ENCODE measurements around the gene BCL11B.

Gene BCL11B

GRCh38 chr14:99147366-99147740 is 124.6 kb downstream of the BCL11B start (continued):
- TF ChIP-seq PATZ1 (CRISPR knock-in tag; IDR thresholded peaks at IDR 0.05; ENCODE audit: borderline replicate concordance) (no peak), ZFP30 (CRISPR knock-in tag; IDR thresholded peaks at IDR 0.05) (no peak), ZFP3 (CRISPR knock-in tag; IDR thresholded peaks at IDR 0.05) (no peak), ESRRG (CRISPR knock-in tag; IDR thresholded peaks at IDR 0.05) (no peak), ZC3H10 (CRISPR knock-in tag; IDR thresholded peaks at IDR 0.05) (no peak), CSRNP3 (CRISPR knock-in tag; IDR thresholded peaks at IDR 0.05) (no peak), CSDC2 (CRISPR knock-in tag; IDR thresholded peaks at IDR 0.05) (no peak), ISL1 (CRISPR knock-in tag; IDR thresholded peaks at IDR 0.05) (no peak), PPARA (CRISPR knock-in tag; IDR thresholded peaks at IDR 0.05; ENCODE audit: borderline replicate concordance) (no peak), BACH2 (CRISPR knock-in tag; IDR thresholded peaks at IDR 0.05; ENCODE audit: borderline replicate concordance) (no peak), ZNF70 (CRISPR knock-in tag; IDR thresholded peaks at IDR 0.05) (no peak)

- no peak for ATAC-seq
- no peak for TF ChIP-seq PATZ1 (CRISPR knock-in tag; IDR thresholded peaks at IDR 0.05; ENCODE audit: borderline replicate concordance)
- TF ChIP-seq CREB5 (CRISPR knock-in tag; IDR thresholded peaks at IDR 0.05; ENCODE audit: low read depth): no peak
- no peak for TF ChIP-seq ESRRG (CRISPR knock-in tag; IDR thresholded peaks at IDR 0.05)
- TF ChIP-seq ARNTL (CRISPR knock-in tag; IDR thresholded peaks at IDR 0.05; ENCODE audit: borderline replicate concordance, low read depth): no peak
- no peak for TF ChIP-seq ZNF565 (CRISPR knock-in tag; conservative IDR thresholded peaks at IDR 0.05; ENCODE audit: low read depth)
- TF ChIP-seq GLIS3 (CRISPR knock-in tag; IDR thresholded peaks at IDR 0.05): no peak
- TF ChIP-seq TOX (CRISPR knock-in tag; IDR thresholded peaks at IDR 0.05; ENCODE audit: borderline replicate concordance): no peak
- TF ChIP-seq ZC3H10 (CRISPR knock-in tag; IDR thresholded peaks at IDR 0.05): no peak
- no peak for TF ChIP-seq OSR1 (CRISPR knock-in tag; IDR thresholded peaks at IDR 0.05)
- TF ChIP-seq TSHZ2 (CRISPR knock-in tag; IDR thresholded peaks at IDR 0.05): no peak
- TF ChIP-seq CSDC2 (CRISPR knock-in tag; IDR thresholded peaks at IDR 0.05): no peak
- no peak for TF ChIP-seq ZNF8 (CRISPR knock-in tag; IDR thresholded peaks at IDR 0.05)
- TF ChIP-seq POU6F1 (CRISPR knock-in tag; IDR thresholded peaks at IDR 0.05; ENCODE audit: borderline replicate concordance, low read depth): no peak
- no peak for TF ChIP-seq CSRNP3 (CRISPR knock-in tag; IDR thresholded peaks at IDR 0.05)
- TF ChIP-seq RARB (CRISPR knock-in tag; IDR thresholded peaks at IDR 0.05): no peak
- TF ChIP-seq TCF4 (CRISPR knock-in tag; IDR thresholded peaks at IDR 0.05; ENCODE audit: borderline replicate concordance): no peak
- TF ChIP-seq SNAI2 (CRISPR knock-in tag; IDR thresholded peaks at IDR 0.05): no peak
- TF ChIP-seq ISL1 (CRISPR knock-in tag; IDR thresholded peaks at IDR 0.05): no peak
These were observed 125.2 kb downstream of the BCL11B start for GRCh38 chr14:99146616-99147365.
